GM19463 (cell line): Measurements from ENCODE around the gene CTNNA1.

ENCODE experiments used
- ATAC-seq: cut with Tn5 transposase; IDR thresholded peaks from one replicate; pipeline ENCODE4 v1.9.1; 2021; ENCODE audit warnings: mild to moderate bottlenecking, moderate library complexity; ENCODE audit not compliant: unreplicated experiment

CTNNA1 gene

DNA sequence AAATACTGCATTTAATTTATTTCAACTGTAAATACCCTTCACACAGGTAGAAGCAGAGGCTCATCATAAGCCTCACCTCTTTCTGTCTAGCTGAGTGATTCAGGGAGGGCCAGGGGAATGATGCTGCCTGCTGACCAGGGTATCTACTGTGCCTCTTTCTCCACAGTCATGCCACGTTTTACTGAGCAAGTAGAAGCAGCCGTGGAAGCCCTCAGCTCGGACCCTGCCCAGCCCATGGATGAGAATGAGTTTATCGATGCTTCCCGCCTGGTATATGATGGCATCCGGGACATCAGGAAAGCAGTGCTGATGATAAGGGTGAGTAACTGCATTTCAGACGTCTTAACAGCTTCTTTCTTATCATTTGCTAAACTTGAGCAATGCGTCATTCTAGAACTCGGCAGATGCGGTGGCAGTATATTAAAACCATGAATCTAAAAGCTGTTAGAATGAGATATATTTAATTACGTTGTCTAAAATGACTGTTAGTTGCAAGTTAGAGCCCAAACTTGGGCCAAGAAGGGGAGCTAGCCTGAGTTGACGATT, 171.9 kb downstream of the CTNNA1 start:
- ATAC-seq = no peak

GRCh38 chr5:138926257-138926656, 173.0 kb downstream of the CTNNA1 start:
- no peak for ATAC-seq

GRCh38 chr5:138926688-138927448, 173.6 kb downstream of the CTNNA1 start:
- ATAC-seq = no peak

DNA sequence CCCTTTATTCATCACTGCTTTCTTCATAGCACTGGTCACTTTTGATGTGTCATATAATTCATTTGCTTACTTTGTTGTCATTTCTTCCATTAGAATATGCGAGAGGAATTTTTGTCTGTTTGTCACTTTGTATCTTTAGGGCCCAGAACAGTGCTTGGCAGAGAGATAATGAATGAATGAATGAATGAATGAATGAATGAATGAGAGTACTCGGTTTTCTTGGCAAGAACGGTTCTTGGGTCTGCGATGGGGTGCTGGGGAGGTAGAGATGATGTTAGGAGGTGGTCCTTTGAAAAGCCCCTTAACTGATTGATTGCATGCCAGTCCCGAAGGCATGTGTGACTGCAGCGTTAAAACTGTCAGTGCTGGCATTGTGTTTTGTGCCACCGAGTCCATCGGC, 174.3 kb downstream of the CTNNA1 start:
- no peak for ATAC-seq

DNA sequence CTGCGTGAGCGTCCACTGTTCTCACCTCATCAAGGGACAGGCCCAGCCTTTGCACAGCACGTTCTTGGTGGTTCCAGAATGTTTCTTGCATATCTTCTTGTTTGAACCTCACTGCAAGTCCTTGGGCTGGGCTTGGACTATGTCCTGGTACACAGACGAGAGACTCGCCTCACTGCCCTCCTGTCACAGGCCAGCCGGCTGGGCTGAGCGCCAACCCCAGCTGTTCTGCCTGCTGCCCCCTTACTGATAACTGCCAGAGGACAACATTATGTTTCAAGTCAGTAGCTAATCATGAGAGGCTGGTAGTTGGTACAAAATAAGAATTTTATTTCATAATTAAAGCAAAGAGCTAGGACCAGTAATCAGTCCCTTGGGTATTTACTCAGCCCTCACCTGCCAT, 174.8 kb downstream of the CTNNA1 start:
- ATAC-seq = no peak

DNA sequence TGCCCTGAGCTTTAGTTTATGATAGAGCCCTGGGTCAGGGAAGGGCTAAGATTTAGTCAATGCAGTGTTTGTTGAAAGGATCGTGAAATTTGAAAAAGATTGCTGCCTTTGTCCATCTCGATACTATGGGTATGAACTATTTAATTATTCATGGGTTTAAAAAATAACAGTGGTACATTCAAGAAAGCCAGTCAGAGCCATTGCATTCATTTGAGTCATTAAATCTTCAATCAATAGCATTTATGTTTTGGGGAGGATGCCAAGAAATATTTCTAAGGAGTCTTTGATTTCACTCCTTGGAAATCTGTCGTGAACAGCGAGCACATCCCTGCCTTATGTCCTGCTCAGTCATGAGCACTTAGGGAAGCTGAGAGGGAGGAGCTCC, 176.3 kb downstream of the CTNNA1 start:
- ATAC-seq = no peak

DNA sequence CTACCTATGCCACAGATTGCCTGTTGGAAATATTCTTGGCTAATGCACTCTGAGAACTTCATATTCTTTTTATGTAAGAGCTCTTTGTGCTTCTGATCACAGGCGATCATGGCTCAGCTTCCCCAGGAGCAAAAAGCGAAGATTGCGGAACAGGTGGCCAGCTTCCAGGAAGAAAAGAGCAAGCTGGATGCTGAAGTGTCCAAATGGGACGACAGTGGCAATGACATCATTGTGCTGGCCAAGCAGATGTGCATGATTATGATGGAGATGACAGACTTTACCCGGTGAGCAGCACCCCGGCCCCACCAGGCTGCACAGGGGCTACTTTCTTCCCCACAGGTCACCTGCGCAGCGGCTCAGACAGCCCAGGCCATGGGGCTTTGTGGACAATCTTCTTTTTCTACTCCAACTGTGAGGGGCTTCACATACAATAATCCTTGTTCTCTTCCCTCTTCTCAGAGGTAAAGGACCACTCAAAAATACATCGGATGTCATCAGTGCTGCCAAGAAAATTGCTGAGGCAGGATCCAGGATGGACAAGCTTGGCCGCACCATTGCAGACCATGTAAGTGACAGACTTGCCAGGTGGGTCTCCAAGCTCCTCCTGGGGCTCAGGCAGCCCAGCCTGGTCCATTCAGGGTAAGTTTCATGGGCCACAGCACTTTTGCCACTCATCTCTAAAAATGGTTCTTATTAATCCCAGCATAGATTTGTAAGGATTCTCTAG, 177.3 kb downstream of the CTNNA1 start:
- ATAC-seq = no peak

GRCh38 chr5:138932171-138932810, 179.1 kb downstream of the CTNNA1 start:
- ATAC-seq = no peak

- no peak for ATAC-seq
These were observed 180.5 kb downstream of the CTNNA1 start for GRCh38 chr5:138933522-138934290.

DNA sequence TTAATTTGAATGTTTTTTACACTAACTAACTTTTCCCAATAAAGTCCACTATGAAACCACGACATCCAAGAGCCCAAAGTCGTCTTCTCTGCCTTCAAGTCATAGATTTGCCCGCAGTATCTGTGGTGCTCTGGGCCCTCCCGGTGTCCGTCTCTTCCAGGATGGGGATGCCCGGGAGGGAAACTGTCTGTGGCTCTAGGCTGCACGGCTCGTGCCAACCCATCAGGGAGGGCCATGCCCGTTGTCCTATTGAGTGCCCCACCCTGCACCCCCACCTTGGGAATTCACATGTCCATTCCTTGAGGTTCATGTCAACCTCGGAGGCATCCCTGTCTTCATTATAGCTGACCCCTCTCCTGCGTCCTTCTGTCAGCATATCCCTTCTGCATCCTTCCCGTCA, 181.7 kb downstream of the CTNNA1 start:
- no peak for ATAC-seq

DNA sequence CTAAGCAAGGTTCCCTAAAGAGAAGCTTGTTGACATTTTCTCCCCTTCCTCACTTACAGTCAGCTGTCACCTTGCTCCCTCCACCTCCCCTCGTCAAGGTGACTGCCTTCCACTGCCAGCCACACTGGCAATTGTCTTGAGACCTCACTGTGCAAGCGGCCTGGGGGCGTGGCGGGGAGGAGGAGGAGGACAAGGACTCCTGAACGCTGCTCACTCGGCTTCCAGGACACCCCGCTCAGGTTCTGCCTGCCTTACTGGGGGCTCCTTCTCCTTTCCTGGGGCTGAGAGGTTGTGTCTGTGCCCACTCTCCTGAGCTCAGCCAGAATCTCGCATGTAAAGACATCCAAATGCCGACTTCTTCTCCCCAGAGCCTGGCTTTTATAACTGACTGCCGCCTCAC, 182.2 kb downstream of the CTNNA1 start:
- ATAC-seq = no peak

DNA sequence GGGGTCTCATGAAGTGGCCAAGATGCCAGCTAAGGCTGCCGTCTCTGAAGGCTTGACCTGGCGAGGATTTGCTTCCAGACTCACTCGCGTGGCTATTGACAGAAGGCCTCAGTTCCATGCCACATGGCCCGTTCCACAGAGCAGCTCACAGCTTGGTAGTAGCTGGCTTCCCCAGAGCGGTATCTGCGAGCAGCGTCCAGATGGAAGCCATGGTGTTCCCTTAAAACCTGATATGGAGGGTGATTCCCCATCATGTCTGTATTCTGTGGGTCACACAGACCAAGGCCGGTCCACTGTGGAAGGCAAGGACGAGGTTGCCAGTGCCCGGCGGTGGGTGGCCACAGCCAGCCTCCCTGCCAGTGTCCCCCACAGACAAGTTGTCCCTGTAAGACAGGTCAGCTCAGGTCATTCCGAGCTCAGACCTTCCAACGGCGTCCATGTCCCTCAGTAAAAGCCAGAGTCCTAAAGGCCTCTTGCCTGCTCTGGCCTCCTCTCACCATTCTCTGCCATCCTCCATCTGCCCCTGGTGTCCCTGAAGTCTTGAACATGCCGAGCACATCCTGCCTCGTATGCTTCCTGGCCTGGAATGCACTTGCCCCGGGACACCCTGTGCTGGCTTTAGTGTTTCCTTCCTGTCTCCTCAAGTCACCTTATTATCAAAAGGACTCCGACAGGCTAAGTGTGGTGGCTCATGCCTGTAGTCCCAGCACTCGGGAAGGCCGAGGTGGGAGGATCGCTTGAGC, 183.2 kb downstream of the CTNNA1 start:
- no peak for ATAC-seq

DNA sequence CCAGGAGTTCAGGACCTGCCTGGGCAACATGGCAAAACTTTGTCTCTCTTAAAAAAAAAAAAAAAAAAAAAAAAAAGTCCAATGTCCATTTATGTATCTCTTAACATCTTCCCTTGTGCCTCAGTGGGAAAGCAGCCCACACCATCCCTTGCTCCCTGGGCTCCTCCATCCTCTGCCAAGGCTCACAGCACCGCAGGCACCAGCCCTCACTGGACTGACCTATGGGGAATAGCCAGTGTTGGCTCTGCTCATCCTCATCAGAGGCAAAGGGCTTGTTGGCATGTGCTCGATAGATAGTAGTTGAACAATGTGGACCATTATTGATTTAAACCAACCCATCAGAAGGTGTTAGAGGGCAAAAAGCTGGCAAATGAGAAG, 183.7 kb downstream of the CTNNA1 start:
- no peak for ATAC-seq

DNA sequence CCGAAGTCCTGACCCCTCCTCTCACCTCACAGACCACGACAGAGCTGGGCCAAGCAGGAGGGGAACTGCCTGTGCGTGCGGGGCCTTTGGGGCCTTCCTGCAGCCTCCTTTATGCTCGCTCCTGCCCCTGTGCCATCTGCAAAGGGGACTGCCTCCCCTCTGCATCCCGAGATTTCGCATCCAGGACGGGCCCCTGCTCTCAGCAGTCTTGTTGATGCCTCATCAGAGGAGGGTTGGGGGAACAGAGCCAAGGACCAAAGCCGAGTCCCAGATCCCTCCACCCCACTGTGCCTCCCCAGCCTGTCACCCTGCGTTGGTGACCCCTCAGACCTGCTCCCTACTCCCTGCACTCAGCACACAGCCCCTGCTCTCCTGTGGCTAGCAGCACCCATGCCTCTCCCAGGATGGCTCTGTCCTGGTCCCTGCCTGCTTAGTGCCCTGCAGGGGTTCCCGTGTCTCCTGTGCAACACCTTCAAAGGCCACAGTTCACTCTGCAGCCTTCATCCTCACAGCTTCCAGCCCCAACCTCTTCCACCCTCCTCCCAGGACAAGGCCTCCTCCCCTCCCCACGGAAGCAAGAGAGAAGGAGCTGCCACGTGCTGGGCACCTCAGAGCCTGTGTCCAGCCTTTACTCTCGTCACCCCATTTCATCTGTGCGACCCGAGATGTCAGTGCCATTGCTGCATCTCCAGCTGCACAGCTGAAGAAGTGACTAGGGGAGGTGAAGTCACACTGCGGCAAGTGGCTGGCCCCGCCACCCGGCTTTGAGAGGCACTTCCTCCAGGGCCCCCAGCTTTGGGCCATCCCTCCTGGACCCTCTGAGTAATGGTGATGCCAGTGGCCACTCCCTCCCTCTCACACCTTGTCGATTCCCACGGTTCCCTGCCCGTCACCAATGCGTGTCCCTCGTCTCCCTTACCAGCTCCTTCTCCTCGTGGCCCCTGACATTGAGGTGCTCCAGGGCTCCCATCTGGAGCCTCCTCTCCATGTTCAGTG, 184.5 kb downstream of the CTNNA1 start:
- ATAC-seq = no peak

- ATAC-seq = no peak
These were observed 185.3 kb downstream of the CTNNA1 start for GRCh38 chr5:138938526-138938925.

DNA sequence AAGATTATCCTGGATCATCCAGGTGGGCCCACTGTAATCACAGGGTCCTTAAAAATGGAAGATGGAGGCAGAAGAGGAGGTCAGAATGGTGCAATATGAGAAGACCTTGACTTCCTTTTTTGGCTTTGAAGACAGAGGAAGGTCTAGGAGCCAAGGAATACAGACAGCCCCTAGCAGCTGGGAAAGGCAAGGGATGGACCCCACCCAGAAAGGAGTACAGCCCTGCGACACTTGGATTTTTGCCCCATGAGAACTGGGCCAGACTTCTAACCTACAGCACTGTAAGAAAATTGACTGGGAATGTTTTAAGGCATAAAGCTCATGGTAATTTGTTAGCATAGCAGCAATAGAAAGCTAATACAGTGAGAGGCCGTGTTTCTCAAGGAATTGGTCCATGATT, 188.8 kb downstream of the CTNNA1 start:
- no peak for ATAC-seq

DNA sequence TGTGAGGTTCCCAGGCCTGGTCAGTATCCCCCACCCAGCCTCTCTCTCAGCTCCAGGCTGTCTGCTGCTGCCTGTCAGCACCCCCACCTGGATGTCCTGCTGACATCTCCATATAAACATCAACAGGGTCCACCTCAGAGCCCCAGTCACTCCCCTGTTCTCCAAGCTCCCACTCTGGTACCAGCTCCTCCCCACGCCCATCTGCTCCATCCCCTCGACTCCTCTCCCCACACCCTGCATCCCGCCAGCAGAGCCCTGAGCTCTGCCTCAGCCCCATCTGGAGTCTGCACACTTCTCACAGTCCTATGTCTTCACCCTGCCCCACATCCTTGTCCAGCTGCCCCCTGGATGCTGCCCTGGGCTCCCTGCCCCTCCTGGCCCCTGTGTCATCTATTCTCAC, 189.6 kb downstream of the CTNNA1 start:
- no peak for ATAC-seq

- no peak for ATAC-seq
These were observed 190.5 kb downstream of the CTNNA1 start for GRCh38 chr5:138943599-138944173.
